ENCODE measurements around the gene SSBP2.

DNA sequence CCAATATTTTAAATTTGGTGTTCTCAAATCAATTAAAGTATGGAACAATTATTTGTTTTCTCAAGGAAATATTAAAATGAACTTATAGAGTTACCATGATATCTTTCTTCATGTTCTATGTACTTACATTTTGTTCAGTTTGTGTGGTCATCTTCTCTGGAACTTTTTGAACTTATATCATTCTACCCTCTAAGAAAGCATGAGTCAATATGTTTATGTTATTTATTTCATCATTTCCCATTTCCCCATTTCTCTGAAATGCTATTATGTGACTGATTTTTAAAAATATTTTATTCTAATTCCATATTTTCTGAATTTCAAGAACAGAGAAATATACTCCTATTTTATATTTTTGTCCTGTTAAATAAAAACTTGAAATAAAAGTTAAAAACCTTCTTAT, 233.4 kb downstream of the SSBP2 start:
- TF ChIP-seq, protein P1, sequence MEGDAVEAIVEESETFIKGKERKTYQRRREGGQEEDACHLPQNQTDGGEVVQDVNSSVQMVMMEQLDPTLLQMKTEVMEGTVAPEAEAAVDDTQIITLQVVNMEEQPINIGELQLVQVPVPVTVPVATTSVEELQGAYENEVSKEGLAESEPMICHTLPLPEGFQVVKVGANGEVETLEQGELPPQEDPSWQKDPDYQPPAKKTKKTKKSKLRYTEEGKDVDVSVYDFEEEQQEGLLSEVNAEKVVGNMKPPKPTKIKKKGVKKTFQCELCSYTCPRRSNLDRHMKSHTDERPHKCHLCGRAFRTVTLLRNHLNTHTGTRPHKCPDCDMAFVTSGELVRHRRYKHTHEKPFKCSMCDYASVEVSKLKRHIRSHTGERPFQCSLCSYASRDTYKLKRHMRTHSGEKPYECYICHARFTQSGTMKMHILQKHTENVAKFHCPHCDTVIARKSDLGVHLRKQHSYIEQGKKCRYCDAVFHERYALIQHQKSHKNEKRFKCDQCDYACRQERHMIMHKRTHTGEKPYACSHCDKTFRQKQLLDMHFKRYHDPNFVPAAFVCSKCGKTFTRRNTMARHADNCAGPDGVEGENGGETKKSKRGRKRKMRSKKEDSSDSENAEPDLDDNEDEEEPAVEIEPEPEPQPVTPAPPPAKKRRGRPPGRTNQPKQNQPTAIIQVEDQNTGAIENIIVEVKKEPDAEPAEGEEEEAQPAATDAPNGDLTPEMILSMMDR (IDR thresholded peaks at IDR 0.05) = no peak
- TF ChIP-seq EP300 (IDR thresholded peaks at IDR 0.05) = no peak
